Measurements from ENCODE around the gene LAX1.
"Not testable (repeated sequence)": the region's sequence is repeated elsewhere in the genome, so short reads cannot be mapped to it uniquely, and the experiment has no call there.

The LAX1 gene

GRCh38 chr1:203789966-203790365 lies 25.0 kb downstream of the LAX1 start:
- Histone ChIP-seq H3K27ac (ENCODE audit: low read depth, low read length) (no peak overlapping the region), H3K4me1 (ENCODE audit: control insufficient read depth in 5 of 5, insufficient read depth in 5 of 5, low read length in 5 of 5) (peaks cover 0 to 3% (median 3%) of the 10 kb centered on the region in 5 donors), H3K4me3 (ENCODE audit: low read depth in 1 of 5, low read length in 5 of 5) (no peak overlapping the region), H3K9ac (ENCODE audit: low read length in 5 of 5) (no peak overlapping the region), H3K36me3 (ENCODE audit: control insufficient read depth in 5 of 5, insufficient read depth in 5 of 5, low read length in 5 of 5) (no peaks in the 10 kb centered on the region), H3K9me3 (ENCODE audit: control insufficient read depth in 5 of 5, low read length in 5 of 5) (no peaks in the 10 kb centered on the region), H3K27me3 (ENCODE audit: control insufficient read depth in 5 of 5, insufficient read depth in 4 of 5, low read length in 5 of 5) (no peaks in the 10 kb centered on the region)

- no peaks in the 10 kb centered on the region for H3K36me3 ChIP-seq (ENCODE audit: control insufficient read depth in 5 of 5, insufficient read depth in 5 of 5, low read length in 5 of 5)
- H3K4me1 ChIP-seq (ENCODE audit: control insufficient read depth in 5 of 5, insufficient read depth in 5 of 5, low read length in 5 of 5), result peaks cover 2 to 9% (median 7%) of the 10 kb centered on the region in 5 donors
- no peaks in the 10 kb centered on the region for H3K27me3 ChIP-seq (ENCODE audit: control insufficient read depth in 5 of 5, insufficient read depth in 4 of 5, low read length in 5 of 5)
- H3K27ac ChIP-seq (ENCODE audit: low read depth, low read length), result no peak overlapping the region
- H3K4me3 ChIP-seq (ENCODE audit: low read depth in 1 of 5, low read length in 5 of 5), result no peak overlapping the region
- no peaks in the 10 kb centered on the region for H3K9me3 ChIP-seq (ENCODE audit: control insufficient read depth in 5 of 5, low read length in 5 of 5)
- H3K9ac ChIP-seq (ENCODE audit: low read length in 5 of 5), result no peak overlapping the region
These were observed 26.5 kb downstream of the LAX1 start for GRCh38 chr1:203791498-203791897.

GRCh38 chr1:203792486-203792885 lies 27.5 kb downstream of the LAX1 start:
- Histone ChIP-seq H3K9me3 (ENCODE audit: control insufficient read depth in 5 of 5, low read length in 5 of 5) (no peaks in the 10 kb centered on the region), H3K27ac (ENCODE audit: low read depth, low read length) (no peak overlapping the region), H3K36me3 (ENCODE audit: control insufficient read depth in 5 of 5, insufficient read depth in 5 of 5, low read length in 5 of 5) (no peaks in the 10 kb centered on the region), H3K4me3 (ENCODE audit: low read depth in 1 of 5, low read length in 5 of 5) (no peak overlapping the region), H3K27me3 (ENCODE audit: control insufficient read depth in 5 of 5, insufficient read depth in 4 of 5, low read length in 5 of 5) (no peaks in the 10 kb centered on the region), H3K4me1 (ENCODE audit: control insufficient read depth in 5 of 5, insufficient read depth in 5 of 5, low read length in 5 of 5) (peaks cover 2 to 19% (median 17%) of the 10 kb centered on the region in 5 donors), H3K9ac (ENCODE audit: low read length in 5 of 5) (no peak overlapping the region)

GRCh38 chr1:203793561-203793960 lies 28.6 kb downstream of the LAX1 start:
- H3K4me1 ChIP-seq (ENCODE audit: control insufficient read depth in 5 of 5, insufficient read depth in 5 of 5, low read length in 5 of 5), result peaks cover 2 to 29% (median 27%) of the 10 kb centered on the region in 5 donors
- not testable (repeated sequence) for H3K27me3 ChIP-seq (ENCODE audit: control insufficient read depth in 5 of 5, insufficient read depth in 4 of 5, low read length in 5 of 5); H3K9me3 ChIP-seq (ENCODE audit: control insufficient read depth in 5 of 5, low read length in 5 of 5); H3K36me3 ChIP-seq (ENCODE audit: control insufficient read depth in 5 of 5, insufficient read depth in 5 of 5, low read length in 5 of 5); H3K27ac ChIP-seq (ENCODE audit: low read depth, low read length); H3K9ac ChIP-seq (ENCODE audit: low read length in 5 of 5); H3K4me3 ChIP-seq (ENCODE audit: low read depth in 1 of 5, low read length in 5 of 5)

GRCh38 chr1:203794764-203795440 lies 29.9 kb downstream of the LAX1 start:
- H3K4me3 ChIP-seq (ENCODE audit: low read depth in 1 of 5, low read length in 5 of 5), result peak overlapping the region; percentile 61 to 99 (median 88)
- H3K9me3 ChIP-seq (ENCODE audit: control insufficient read depth in 5 of 5, low read length in 5 of 5), result no peaks in the 10 kb centered on the region
- H3K9ac ChIP-seq (ENCODE audit: low read length in 5 of 5), result peak overlapping the region; percentile 53 to 99 (median 90)
- peaks cover 2 to 42% (median 40%) of the 10 kb centered on the region in 5 donors for H3K4me1 ChIP-seq (ENCODE audit: control insufficient read depth in 5 of 5, insufficient read depth in 5 of 5, low read length in 5 of 5)
- H3K27ac ChIP-seq (ENCODE audit: low read depth, low read length), result peak overlapping the region; percentile 100
- H3K36me3 ChIP-seq (ENCODE audit: control insufficient read depth in 5 of 5, insufficient read depth in 5 of 5, low read length in 5 of 5), result peaks cover 0 to 5% (median 0%) of the 10 kb centered on the region in 5 donors
- no peaks in the 10 kb centered on the region for H3K27me3 ChIP-seq (ENCODE audit: control insufficient read depth in 5 of 5, insufficient read depth in 4 of 5, low read length in 5 of 5)

GRCh38 chr1:203795441-203796235 lies 30.7 kb downstream of the LAX1 start, which contains the start of the genes ZBED6 and ZC3H11A:
Gene ZBED6, plus strand, starts transcription at chr1:203795623. Its CDS starts 1,900 bp downstream, at chr1:203797523.
Gene ZC3H11A, plus strand, starts transcription at chr1:203795623. Its CDS starts 21,448 bp downstream, at chr1:203817071.
- peaks cover 0 to 6% (median 0%) of the 10 kb centered on the region in 5 donors for H3K36me3 ChIP-seq (ENCODE audit: control insufficient read depth in 5 of 5, insufficient read depth in 5 of 5, low read length in 5 of 5)
- peaks cover 2 to 50% (median 48%) of the 10 kb centered on the region in 5 donors for H3K4me1 ChIP-seq (ENCODE audit: control insufficient read depth in 5 of 5, insufficient read depth in 5 of 5, low read length in 5 of 5)
- H3K4me3 ChIP-seq (ENCODE audit: low read depth in 1 of 5, low read length in 5 of 5), result peak within 1 kb of the TSS; percentile 79 to 99 (median 90)
- no peaks in the 10 kb centered on the region for H3K27me3 ChIP-seq (ENCODE audit: control insufficient read depth in 5 of 5, insufficient read depth in 4 of 5, low read length in 5 of 5)
- peak within 1 kb of the TSS; percentile 90 to 100 (median 97) for H3K9ac ChIP-seq (ENCODE audit: low read length in 5 of 5)
- H3K9me3 ChIP-seq (ENCODE audit: control insufficient read depth in 5 of 5, low read length in 5 of 5), result no peaks in the 10 kb centered on the region
- peak within 1 kb of the TSS; percentile 100 for H3K27ac ChIP-seq (ENCODE audit: low read depth, low read length)

- Histone ChIP-seq H3K4me3 (ENCODE audit: low read depth in 1 of 5, low read length in 5 of 5) (peak overlapping the region; percentile 79 to 99 (median 90)), H3K4me1 (ENCODE audit: control insufficient read depth in 5 of 5, insufficient read depth in 5 of 5, low read length in 5 of 5) (peaks cover 2 to 53% (median 52%) of the 10 kb centered on the region in 5 donors), H3K27ac (ENCODE audit: low read depth, low read length) (peak overlapping the region; percentile 100)
These were observed 31.2 kb downstream of the LAX1 start for GRCh38 chr1:203796236-203796605.

GRCh38 chr1:203797216-203797615 lies 32.2 kb downstream of the LAX1 start:
- Histone ChIP-seq H3K4me1 (ENCODE audit: control insufficient read depth in 5 of 5, insufficient read depth in 5 of 5, low read length in 5 of 5) (peaks cover 2 to 62% (median 56%) of the 10 kb centered on the region in 5 donors), H3K27ac (ENCODE audit: low read depth, low read length) (peak overlapping the region; percentile 100), H3K36me3 (ENCODE audit: control insufficient read depth in 5 of 5, insufficient read depth in 5 of 5, low read length in 5 of 5) (peaks cover 0 to 6% (median 0%) of the 10 kb centered on the region in 5 donors), H3K27me3 (ENCODE audit: control insufficient read depth in 5 of 5, insufficient read depth in 4 of 5, low read length in 5 of 5) (no peaks in the 10 kb centered on the region), H3K4me3 (ENCODE audit: low read depth in 1 of 5, low read length in 5 of 5) (peak overlapping the region; percentile 79 to 99 (median 90)), H3K9ac (ENCODE audit: low read length in 5 of 5) (peak overlapping the region in 4 of 5 donors; percentile 48 to 99 (median 92)), H3K9me3 (ENCODE audit: control insufficient read depth in 5 of 5, low read length in 5 of 5) (no peaks in the 10 kb centered on the region)

More at GRCh38 chr1:203796236-203796605, 31.2 kb downstream of the LAX1 start:
- peak overlapping the region; percentile 90 to 100 (median 97) for H3K9ac ChIP-seq (ENCODE audit: low read length in 5 of 5)
- no peaks in the 10 kb centered on the region for H3K27me3 ChIP-seq (ENCODE audit: control insufficient read depth in 5 of 5, insufficient read depth in 4 of 5, low read length in 5 of 5)
- H3K36me3 ChIP-seq (ENCODE audit: control insufficient read depth in 5 of 5, insufficient read depth in 5 of 5, low read length in 5 of 5), result peaks cover 0 to 6% (median 0%) of the 10 kb centered on the region in 5 donors
- no peaks in the 10 kb centered on the region for H3K9me3 ChIP-seq (ENCODE audit: control insufficient read depth in 5 of 5, low read length in 5 of 5)

- H3K4me1 ChIP-seq (ENCODE audit: control insufficient read depth in 5 of 5, insufficient read depth in 5 of 5, low read length in 5 of 5), result peaks cover 2 to 68% (median 56%) of the 10 kb centered on the region in 5 donors
- no peaks in the 10 kb centered on the region for H3K27me3 ChIP-seq (ENCODE audit: control insufficient read depth in 5 of 5, insufficient read depth in 4 of 5, low read length in 5 of 5)
- H3K9ac ChIP-seq (ENCODE audit: low read length in 5 of 5), result peak overlapping the region in 1 of 5 donors; percentile 44
- H3K4me3 ChIP-seq (ENCODE audit: low read depth in 1 of 5, low read length in 5 of 5), result peak overlapping the region in 2 of 5 donors; percentile 18 to 99
- H3K36me3 ChIP-seq (ENCODE audit: control insufficient read depth in 5 of 5, insufficient read depth in 5 of 5, low read length in 5 of 5), result peaks cover 0 to 6% (median under 1%) of the 10 kb centered on the region in 5 donors
- no peaks in the 10 kb centered on the region for H3K9me3 ChIP-seq (ENCODE audit: control insufficient read depth in 5 of 5, low read length in 5 of 5)
- peak overlapping the region; percentile 100 for H3K27ac ChIP-seq (ENCODE audit: low read depth, low read length)
These were observed 33.1 kb downstream of the LAX1 start for GRCh38 chr1:203797948-203798655.
